NCI-H2029 treated with DMSO at 0.1 percent for 48 hours (cell line): ENCODE results near the gene MAMLD1.

Experiments used
- DNase-seq: peaks from one replicate; lab custom pipeline; 2025; lab: John Stamatoyannopoulos, UW

MAMLD1 gene

DNA sequence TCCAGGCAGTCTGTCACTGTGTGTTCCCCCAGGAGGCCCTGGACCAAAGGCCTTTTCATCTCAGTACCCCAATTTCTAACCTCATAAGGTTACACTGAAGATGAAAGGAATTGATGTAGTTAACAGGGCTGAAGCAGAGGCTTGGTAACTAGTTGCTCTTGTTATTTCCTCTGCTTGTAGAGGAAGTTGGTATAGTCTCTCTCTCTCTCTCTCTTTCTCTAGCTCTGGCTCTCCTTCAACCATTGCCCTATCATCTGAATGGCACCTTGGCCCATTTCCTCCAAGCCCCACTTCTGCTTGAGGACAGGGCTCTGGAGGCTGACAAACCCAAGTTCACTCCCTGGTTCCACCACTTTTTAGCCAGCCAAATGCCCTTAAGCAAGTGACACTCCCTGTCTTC lies 96.1 kb downstream of the MAMLD1 start:
- no peak for DNase-seq

DNA sequence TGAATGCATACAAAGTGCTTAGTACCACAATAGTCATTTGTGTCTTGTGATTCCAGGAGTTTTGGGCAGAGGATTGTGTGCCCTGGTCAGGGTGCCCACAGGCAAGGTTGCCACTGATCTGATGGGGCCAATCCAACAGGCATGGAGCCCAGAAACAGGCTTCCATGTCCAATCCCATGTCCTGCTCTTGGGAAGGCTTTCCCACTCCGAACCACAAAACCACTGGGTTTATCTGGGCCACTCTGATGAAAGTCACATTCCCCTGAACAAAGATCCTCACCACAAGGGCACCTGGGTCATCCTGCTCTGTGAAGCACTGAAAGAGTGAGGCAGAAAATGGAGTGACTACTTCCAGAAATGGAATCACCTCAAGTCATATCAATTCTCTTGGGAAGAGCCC lies 96.9 kb downstream of the MAMLD1 start:
- DNase-seq: no peak

DNA sequence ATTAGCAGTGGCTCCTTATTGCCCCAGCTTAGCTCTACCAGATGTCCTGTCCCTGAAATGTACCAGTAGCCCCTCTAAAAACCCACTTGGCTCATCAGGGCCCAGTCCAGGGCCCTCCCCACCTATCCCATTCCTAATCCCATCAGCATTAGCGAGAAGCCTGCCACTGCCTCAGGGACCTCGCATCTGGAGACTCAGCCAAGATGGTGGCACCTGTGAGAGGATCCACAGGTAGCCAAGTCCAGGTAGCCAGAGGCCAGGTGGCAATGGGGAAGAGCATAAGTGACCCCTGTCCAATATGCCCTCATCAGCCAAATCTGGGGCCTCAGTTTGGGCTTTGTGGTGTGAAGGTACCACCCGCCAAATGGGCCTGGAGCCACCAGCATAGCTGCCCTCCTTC lies 97.7 kb downstream of the MAMLD1 start:
- DNase-seq: no peak

DNA sequence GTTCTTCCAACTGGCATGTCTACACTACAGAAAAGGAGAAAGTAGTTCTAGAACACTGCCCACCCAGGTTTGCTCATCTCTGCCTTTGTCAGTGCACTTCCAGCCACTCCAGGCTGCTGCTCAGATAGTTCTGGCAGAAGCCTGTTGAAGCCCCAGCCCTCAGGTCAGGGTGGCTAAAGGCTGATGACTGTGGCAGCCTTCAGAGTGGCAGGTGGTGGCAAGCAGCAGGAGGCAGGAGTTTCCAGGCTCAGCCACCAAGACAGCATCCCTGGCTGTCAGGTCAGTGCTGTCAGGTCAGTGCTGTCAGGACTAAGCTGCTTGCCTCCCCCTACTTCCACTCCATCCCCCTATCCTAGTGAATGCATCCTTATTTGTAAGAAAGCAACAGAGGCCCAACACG lies 100.4 kb downstream of the MAMLD1 start:
- no peak for DNase-seq

DNA sequence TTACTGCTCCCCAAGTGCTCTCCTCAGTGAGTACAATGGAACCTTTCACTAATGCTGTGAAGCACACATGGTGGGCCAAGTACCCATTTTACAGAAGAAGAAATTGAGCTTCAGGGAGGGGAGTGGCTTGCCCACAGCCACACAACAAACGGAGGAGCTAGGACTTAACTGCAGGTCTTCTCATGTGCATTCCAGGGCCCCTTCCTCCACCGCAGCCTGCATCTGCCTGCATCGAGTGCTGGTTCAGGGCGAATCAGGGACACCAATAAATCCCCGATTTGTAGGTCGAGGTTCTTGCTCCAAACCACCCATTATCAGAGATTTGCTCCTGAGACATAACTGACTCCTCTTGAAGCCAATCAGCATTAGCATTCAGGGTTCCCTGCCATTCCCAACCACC lies 100.9 kb downstream of the MAMLD1 start:
- no peak for DNase-seq

DNA sequence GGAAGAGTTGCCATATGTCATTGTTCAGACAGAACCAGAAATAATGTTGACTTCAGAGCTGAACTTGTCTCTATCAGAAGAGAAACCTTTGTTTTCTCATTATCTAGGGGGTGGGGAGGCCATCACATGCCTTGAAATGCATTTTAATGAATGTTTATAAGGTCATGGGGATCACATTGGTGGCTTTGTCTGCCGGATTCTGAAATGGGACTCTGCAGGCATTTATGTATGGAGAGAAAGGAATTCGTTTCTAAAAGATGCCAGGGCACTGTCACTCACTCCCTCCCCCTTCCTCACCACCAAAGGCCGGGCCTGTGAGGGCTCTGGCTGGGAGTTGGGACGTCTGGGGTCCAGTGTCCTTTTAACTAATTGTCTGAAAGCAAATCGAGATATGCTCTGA lies 102.2 kb downstream of the MAMLD1 start:
- DNase-seq: no peak

DNA sequence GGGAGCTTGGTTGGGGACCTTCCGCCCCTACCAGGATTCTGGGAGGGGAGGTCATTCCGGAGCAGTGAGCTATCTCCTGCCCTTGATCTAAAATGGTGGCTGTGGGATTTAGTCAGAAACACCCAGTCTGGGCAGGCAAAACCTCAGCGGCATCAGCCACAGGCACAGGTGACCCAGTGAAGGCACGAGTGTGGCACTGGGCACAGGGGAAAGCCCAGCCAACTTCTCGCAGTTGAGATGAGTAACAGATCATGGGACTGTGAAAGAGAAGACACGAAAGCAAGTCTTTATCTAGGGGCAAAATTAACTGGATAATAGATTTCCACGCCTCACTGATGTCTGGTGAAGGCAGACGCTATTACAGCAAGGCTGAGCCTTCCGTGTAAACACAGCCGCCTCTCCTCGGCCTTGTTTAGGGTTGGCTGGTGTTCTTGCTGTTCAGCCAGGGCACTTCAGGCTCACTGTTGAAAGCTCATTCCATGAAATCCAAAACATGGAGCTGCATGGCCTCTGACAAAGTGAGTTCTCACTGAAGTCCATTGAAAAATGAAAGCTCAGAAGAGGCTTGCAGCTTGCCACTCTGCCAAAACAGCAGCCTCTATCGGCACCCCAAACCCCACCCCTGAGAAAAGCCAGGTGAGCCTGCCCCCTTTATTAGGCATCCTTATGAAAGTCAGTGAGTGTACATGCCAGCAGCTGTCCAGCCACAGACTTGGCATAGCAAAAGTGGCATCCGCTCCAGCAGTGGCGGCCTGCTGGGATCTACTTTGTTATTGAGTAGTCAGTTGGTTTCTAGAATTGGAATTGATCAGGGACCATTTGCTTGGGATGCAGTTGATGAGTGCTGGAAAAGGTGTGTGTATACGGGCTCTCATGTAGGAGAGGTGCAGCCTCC lies 103.0 kb downstream of the MAMLD1 start:
- DNase-seq: no peak

DNA sequence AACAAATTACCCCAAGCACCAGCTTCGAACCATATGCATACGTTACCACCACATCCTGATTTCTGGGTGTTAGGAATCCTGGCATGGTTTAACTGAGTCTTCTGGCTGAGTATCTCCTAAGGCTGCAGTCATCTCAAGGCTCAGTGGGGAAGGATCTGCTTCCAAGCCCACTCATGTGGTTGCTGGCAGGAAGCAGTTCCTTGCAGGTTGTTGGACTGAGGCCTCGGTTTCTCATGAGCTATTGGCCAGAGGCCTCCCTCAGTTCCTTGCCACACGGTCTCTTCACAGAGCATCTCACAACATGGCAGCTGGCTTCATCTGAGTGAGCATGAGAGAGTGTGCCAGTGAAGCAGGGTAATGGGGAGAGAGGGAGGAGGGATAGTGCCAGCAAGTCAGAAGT lies 109.2 kb downstream of the MAMLD1 start:
- DNase-seq: no peak

DNA sequence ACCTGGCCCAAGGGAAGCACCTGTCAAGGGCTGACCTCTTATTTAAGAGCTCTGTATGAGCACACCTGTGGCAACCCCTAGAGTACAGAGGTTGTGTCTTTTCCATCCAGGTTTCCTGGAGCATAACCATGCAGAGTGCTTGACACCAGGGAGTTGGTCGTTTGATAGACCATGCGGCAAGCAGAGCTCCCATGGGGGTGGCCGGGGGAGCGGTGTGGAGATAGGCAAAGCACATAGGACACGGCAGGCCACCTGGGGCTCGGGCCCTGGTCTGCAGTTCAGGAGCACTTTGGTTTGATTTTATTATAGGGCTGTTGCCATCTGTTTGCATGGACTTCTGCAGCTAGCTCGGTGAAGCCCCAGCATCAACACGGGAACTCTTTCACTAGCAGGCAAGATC lies 110.3 kb downstream of the MAMLD1 start:
- no peak for DNase-seq

DNA sequence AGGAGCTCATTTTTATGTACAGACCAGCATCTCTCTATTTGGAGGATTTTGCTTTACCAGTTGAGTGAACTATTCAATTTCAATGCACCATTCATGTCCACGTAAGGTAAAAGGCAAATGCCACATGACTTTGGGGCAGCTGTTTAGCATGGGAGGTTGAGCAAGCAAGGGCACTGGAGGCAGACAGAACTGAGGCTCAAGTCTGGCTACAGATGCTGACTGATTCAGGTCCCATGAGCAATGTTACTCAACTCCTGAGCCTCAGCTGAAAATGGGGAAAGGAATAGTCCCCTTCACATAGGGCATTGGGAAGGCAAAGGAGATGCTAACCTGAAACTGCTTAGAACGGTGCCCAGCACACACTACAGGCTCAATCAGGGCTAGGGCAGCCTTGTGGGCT lies 112.3 kb downstream of the MAMLD1 start:
- DNase-seq: no peak

DNA sequence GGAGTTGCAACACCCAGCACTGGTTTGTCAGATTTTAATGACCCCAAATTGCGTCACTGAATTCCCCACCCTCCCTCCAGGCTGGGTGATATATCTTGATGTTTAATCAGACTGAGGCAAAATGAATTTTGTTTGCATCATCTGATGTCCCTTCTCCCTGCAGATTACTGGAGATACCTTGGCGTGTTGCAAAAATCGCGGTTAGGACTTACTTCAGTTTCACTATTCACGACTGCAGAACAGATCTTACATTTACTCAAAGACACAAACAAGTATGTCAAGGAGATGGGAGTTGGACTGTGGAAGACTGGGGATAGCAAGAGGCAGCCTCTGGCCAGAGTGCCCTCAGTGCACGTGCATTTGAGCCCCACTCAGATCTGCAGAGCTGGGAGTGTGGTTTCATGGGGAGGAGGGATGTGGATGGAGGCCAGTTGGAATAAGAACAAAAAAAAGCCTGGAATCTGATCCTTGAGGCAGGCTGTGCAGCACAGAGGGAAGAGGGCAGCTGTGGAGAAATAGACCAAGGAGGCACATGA lies 113.1 kb downstream of the MAMLD1 start:
- DNase-seq: no peak

DNA sequence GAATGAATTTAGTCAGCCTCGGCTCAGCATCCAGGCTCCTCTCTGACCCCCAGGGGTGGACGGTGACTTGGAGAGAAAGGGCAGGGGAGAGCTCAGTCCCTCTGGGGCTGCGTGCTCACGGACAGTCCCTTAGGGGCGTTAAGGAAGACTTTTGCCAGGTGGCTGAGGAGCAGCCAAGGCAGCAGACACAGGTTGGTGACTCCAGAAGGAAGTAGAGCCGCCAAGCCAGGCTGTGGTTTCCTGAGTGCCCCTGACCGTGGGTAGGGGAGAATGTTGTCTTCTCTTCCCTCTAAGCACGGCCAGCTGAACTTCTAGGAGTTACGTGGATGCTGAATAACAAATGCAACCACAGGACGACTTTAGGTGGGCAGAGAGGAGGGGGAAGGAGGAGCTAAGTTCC lies 114.3 kb downstream of the MAMLD1 start:
- no peak for DNase-seq

DNA sequence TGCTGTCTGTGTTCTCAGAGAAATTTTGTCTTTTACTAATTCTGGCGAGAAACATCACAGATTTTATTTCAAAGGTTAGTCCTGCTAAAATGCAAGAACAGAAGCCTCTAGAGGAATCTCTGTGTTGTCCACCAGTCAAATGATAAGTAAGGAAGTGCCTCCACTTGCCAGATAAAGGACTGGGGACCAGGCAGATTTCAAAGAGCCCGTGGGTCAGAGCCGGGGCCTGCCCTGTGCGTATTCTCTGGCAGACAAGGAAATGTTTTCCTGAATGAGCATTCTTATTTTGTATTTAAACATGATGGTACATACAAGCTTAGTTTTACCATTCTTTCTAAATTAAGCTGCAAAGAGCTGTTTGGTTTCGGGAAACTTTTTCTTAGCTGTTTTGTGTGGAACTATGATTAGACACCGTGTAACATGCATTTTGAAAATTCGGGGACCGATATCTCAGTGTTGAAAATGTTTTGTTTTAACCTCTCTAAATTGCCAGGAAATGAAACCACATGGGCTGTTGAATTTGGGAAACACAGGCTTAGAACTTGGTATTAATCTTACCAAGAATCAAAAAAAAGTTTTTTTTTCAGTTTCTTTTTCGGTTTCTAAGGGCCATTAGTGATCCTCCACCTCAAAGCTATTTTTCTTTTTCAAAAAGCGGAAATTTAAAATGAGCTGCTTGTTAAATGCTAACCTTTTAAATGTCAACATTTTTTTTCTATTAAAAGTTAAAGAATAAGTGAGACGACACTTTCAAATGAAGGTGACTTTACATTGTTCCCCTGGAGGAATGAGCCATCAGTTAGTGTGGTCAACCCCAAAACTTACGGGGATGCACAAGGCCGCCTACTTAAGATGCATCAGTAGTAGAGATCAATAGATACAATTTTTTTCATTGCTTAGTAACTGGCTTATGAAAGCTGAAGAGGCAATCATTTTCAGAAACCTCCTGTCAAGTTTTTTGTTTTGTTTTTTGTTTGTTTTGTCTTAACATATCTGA lies 115.7 kb downstream of the MAMLD1 start:
- no peak for DNase-seq

DNA sequence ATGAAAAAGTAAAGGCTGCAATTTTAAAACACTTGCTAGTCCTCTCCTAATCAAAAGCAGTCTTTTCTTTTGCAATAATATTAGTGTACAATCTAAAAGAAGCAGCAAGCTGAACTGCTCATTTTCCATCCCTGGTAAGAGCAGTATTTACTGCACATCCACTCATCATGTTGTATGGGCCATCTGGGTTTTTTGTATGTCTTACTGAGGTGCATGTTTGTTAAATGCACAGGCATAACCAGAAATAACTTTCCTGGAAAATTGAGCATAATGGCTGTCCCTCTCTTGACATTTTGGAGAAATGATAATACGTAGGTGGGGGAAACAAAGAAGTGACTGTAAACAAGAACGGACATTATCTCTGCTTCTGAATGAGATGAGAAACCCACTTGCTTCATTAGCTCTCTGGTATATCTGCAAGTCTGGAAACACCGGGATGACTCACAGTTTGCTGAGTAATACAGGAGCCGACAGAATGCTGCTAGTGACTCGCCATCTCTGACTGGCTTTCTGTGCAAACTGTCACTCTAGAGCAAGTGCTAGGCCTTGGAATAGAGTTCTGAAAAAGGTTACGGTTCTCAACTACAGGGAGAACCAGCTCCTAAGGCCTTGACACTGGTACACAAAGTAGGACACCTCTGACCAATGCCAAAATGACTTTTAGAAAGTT lies 119.6 kb downstream of the MAMLD1 start:
- no peak for DNase-seq

DNA sequence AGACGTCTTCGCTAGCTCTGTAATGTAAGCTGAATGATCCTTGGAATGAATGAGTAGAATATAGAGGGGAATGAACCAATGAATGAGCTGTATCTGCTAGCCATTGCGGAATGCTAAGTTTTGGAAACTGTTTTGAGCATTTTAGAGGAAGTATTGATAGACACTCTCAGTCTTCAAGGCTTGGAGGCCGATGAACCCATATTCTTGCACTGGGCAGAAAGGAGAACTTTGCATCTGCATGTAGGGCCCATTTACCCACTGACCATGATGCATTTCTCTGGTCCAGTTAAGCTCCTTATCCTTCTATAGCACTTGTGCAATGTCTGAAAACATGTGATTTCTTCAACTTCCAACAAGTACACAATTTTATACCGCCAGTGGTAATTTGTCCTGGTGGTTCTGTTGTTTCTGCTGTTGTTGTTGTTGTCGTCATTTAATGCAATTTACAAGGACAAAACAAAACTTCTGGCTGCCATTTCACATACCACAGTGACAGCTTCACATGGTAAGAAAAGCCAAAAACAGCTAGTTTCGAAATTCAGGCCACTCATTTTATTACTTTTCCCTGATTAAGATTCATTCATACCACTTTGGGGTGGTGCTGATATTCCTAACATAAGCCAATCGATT lies 120.4 kb downstream of the MAMLD1 start:
- DNase-seq: no peak

DNA sequence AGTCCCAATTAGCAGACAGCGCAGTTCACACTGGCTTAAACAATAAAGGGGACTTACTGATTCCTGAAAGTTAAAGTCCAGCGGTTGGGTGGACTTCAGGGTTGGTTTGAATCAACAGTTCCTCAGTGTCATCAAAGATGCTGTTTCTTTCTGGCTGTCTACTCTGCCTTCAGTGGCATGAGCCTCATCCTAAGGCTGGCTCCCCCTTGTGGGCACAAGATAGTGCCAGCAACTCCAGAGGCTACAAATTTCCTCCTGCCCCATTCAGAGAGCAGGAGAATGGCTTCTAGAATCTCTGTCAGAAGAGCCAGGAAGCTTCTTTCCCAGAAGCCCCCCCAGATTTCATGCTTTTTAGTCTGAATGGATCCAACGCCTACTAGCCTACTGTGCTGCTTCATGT lies 122.9 kb downstream of the MAMLD1 start:
- DNase-seq: no peak

DNA sequence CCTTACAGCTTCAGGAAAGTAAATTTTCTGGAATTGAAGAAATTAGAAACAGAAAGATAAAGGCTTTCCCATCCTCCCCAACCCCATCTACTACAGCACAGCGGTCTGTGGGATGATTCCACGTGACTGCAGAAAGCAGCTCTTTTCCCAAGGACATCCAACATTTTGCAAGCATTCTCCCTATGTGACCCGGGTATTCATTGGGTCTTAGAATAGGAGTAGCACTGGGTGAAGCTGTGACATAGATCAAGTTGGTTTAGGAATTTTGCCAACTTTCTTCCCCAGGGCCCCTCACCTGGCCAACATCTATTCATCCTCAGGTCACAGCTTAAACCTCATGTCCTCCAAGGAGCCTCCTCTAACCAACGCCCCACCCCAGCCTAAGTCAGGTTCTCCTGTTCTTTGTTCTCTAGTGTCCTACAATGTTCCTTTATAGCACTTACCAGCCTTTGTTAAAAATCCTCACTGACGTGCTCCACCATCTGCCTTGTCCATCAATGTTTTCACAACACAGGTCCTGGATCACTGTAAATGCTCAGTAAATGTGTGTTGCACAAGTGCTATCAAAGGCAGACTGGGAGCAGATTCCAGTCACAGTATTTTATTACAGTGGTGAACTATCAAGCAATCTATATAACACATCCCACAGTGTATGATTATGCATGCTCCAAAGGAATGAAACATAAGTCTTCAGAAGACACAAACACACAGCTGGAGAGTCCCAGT lies 124.4 kb downstream of the MAMLD1 start:
- no peak for DNase-seq

DNA sequence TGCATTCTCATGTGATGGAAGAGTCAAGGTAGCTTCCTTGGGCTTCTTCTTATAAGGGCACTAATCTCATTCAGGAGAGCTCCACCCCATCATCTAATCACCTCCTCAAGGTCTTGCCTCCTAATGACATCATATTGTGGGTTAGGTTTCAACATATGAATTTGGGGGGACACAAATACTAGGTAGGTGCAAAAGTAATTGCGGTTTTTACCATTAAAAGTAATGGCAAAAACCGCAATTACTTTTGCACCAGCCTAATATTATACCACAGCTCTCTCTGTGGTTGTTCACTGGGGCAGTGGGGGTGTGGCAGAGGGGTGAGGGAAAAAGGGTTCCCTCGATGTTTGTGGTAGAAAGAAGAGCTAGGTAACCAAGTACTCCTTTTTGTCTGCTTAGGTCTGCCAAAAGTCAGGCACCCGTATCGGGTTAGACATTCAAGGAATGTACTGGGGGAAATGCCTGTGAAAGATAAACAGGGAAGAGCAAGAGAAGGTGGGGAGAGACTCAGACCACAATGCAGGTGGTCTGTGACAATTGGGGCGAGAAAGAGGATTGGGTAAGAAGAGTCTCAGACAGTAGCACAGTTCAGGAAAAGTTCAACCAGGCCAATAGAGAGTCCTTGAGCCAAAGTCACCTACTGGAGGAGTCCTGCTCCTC lies 126.4 kb downstream of the MAMLD1 start:
- no peak for DNase-seq

DNA sequence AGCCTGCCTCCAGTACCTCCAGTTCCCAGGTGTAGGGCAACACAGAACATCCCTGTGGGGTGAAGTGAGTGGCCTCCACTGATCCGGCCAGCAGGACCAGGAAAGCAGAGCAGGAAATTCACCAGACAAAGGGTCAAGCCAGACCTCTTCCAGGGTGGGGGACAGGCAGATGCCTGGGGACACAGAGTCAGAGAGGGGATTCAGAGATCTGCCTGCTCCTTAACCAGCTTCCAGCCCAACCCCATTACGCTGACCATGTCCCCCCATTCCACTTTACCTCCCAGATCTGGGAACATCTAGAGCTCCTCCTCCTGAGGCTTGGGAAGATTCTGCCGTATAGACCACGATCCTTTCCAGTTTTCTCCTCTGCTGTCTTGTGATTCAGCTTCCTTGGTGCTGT lies 132.4 kb downstream of the MAMLD1 start:
- DNase-seq: no peak

DNA sequence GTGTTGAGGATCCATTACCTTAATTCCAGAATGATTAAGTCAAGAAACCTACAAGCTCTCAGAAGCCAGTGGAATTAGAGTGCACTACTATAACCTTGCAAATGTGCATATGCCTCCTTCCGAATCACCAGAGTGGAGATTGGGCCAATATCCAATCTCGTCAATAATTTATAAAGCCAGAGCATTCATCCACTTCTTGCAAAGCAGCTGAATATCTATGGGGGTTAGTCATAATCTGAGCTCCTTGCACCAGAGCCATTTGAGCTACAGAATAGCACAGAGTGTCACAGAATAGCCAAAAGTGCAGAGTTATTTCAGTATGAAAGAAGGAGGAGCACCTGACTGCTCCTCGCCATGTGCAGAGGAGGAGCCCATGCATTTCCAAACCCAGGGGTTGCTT lies 136.1 kb downstream of the MAMLD1 start:
- DNase-seq: no peak
